ENCODE results near the gene SETD3. TPM values are rescaled to one million over a fixed set of nuclear protein-coding genes. Genes with fewer than 3 reads are reported as not detected.

The SETD3 gene
- total RNA-seq, 1 donor from 2014 or later, result 49.1 TPM

DNA sequence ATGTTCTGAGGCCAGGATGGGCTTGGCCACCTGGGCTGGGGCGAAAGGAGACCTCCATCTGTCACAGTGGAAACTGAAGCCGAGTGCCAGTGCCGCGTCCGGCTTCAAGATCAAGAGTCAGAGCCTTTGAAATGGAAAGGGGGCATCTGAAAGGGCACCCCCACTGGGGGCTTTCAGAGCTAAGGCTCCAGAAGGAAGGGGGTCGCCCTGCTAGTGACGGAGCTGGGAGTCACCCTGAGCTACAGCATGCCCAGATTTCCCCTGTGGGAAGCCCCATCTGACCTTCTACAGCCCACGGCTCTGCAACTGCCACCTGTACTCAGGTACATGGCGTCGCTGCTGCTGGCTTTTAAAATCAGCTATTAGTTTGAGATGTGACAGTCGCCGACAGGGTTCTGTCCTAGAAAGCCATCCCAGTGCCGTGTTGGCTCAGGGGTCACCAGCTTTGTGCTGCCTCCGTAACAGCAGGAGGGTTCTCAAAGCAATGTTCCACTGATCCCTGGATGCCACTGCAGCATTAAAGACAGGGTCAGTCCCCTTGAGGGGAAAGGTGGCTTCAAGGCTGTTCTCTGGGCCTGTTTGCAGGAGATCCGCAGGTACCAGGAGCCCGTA is 32.0 kb upstream of the SETD3 start:
- Mint-ChIP-seq H3K4me1 (ENCODE audit: unreplicated experiment) (peaks cover 32% of the 10 kb centered on the region), H3K9me3 (ENCODE audit: unreplicated experiment) (no peaks in the 10 kb centered on the region), H3K27ac (ENCODE audit: unreplicated experiment) (peak overlapping the region; percentile 81), H3K27me3 (ENCODE audit: unreplicated experiment) (no peaks in the 10 kb centered on the region), H3K36me3 (ENCODE audit: unreplicated experiment) (peaks cover 19% of the 10 kb centered on the region), H3K4me3 (ENCODE audit: unreplicated experiment) (no peak overlapping the region)
- TF ChIP-seq, protein P1, sequence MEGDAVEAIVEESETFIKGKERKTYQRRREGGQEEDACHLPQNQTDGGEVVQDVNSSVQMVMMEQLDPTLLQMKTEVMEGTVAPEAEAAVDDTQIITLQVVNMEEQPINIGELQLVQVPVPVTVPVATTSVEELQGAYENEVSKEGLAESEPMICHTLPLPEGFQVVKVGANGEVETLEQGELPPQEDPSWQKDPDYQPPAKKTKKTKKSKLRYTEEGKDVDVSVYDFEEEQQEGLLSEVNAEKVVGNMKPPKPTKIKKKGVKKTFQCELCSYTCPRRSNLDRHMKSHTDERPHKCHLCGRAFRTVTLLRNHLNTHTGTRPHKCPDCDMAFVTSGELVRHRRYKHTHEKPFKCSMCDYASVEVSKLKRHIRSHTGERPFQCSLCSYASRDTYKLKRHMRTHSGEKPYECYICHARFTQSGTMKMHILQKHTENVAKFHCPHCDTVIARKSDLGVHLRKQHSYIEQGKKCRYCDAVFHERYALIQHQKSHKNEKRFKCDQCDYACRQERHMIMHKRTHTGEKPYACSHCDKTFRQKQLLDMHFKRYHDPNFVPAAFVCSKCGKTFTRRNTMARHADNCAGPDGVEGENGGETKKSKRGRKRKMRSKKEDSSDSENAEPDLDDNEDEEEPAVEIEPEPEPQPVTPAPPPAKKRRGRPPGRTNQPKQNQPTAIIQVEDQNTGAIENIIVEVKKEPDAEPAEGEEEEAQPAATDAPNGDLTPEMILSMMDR (IDR thresholded peaks at IDR 0.05), result no peak
- no peak for DNase-seq (ENCODE audit: extremely low spot score, unreplicated experiment)

DNA sequence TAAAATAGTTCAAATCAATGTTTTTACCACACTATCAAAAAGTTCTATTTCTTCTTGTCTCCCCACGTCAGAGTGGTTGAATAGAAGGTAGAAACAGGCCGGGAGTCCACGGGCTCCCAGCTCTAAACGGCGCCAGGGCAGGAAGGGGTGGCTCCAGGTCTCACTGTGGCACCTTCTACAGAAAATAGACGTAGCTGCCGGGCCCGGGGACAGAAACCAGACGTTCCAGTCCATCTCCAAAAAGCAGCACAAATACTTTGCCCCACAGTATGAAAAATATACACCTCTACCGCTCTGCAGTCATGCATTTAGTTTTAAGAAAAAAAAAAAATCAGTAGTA is 31.4 kb upstream of the SETD3 start:
- DNase-seq (ENCODE audit: extremely low spot score, unreplicated experiment), result no peak
- Mint-ChIP-seq H3K4me3 (ENCODE audit: unreplicated experiment) (no peak overlapping the region), H3K36me3 (ENCODE audit: unreplicated experiment) (peaks cover 24% of the 10 kb centered on the region), H3K9me3 (ENCODE audit: unreplicated experiment) (no peaks in the 10 kb centered on the region), H3K27me3 (ENCODE audit: unreplicated experiment) (no peaks in the 10 kb centered on the region), H3K27ac (ENCODE audit: unreplicated experiment) (peak overlapping the region; percentile 81), H3K4me1 (ENCODE audit: unreplicated experiment) (peaks cover 32% of the 10 kb centered on the region)
- TF ChIP-seq, protein P1 (IDR thresholded peaks at IDR 0.05), result no peak

DNA sequence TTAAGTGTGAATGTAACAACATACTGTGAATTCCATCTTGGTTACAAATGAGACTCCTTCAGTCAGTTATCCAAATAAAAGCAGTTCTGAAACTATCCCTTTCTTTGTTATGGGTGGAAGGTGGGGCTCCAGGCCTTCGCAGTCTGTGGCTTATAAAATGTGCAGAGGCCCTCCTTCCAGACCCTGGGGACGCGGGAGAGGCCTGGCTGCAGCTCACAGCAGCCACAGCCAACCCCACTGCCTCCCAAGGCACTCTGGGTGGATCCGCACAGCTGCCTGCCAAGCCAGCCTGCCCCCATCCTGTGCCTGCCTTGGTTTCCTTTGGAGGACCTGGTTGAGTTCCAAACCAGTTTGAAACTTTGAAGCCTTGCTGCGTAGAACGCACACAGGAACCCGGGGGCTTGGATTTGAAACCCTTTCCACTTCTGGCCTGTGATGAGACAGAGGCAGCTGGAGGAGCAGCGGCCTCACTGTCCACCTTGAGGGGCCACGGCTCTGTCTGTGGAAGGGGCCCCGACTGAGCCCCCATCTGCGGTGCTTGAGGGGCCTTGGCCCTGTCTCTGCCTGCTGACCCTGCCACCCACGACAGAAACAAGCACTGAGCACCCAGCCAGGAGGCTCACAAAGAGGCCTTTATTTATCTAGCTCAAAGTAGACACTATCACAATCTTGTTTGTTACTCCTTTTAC is 30.9 kb upstream of the SETD3 start:
- TF ChIP-seq, protein P1 (IDR thresholded peaks at IDR 0.05), result no peak
- H3K27me3 Mint-ChIP-seq (ENCODE audit: unreplicated experiment), result no peaks in the 10 kb centered on the region
- peaks cover 29% of the 10 kb centered on the region for H3K36me3 Mint-ChIP-seq (ENCODE audit: unreplicated experiment)
- peaks cover 32% of the 10 kb centered on the region for H3K4me1 Mint-ChIP-seq (ENCODE audit: unreplicated experiment)
- H3K9me3 Mint-ChIP-seq (ENCODE audit: unreplicated experiment), result no peaks in the 10 kb centered on the region
- H3K27ac Mint-ChIP-seq (ENCODE audit: unreplicated experiment), result peak overlapping the region; percentile 81
- DNase-seq (ENCODE audit: extremely low spot score, unreplicated experiment), result peak; percentile 85
- no peak overlapping the region for H3K4me3 Mint-ChIP-seq (ENCODE audit: unreplicated experiment)

DNA sequence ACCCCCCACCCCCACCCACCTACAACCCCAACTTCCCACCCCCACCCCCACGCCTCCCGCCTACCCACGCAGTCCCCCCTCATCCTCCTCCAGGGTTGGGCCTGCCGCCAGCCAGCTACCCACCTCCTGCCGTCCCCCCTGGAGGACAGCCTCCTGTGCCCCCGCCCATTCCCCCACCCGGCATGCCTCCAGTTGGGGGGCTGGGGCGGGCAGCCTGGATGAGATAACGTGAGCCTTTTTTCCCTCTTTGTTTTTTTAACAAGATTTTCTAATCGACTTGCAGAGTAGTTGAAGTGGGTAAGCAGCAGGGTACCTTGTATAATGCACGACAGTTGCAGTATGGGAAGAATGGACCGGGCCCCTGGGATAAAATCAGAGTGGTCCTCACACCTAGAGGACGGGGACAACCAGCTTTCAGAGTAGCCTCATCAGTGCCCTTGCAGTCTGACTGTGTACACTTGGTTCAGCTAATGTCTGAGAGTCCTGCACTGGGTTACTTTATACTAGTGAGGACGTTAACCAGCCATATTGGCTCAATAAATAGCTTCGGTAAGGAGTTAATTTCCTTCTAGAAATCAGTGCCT is 30.0 kb upstream of the SETD3 start:
- TF ChIP-seq, protein P1 (IDR thresholded peaks at IDR 0.05), result no peak
- peaks cover 32% of the 10 kb centered on the region for H3K4me1 Mint-ChIP-seq (ENCODE audit: unreplicated experiment)
- no peak overlapping the region for H3K4me3 Mint-ChIP-seq (ENCODE audit: unreplicated experiment)
- no peaks in the 10 kb centered on the region for H3K9me3 Mint-ChIP-seq (ENCODE audit: unreplicated experiment)
- H3K36me3 Mint-ChIP-seq (ENCODE audit: unreplicated experiment), result peaks cover 38% of the 10 kb centered on the region
- peak overlapping the region; percentile 81 for H3K27ac Mint-ChIP-seq (ENCODE audit: unreplicated experiment)
- peak; percentile 80 for DNase-seq (ENCODE audit: extremely low spot score, unreplicated experiment)
- no peaks in the 10 kb centered on the region for H3K27me3 Mint-ChIP-seq (ENCODE audit: unreplicated experiment)

DNA sequence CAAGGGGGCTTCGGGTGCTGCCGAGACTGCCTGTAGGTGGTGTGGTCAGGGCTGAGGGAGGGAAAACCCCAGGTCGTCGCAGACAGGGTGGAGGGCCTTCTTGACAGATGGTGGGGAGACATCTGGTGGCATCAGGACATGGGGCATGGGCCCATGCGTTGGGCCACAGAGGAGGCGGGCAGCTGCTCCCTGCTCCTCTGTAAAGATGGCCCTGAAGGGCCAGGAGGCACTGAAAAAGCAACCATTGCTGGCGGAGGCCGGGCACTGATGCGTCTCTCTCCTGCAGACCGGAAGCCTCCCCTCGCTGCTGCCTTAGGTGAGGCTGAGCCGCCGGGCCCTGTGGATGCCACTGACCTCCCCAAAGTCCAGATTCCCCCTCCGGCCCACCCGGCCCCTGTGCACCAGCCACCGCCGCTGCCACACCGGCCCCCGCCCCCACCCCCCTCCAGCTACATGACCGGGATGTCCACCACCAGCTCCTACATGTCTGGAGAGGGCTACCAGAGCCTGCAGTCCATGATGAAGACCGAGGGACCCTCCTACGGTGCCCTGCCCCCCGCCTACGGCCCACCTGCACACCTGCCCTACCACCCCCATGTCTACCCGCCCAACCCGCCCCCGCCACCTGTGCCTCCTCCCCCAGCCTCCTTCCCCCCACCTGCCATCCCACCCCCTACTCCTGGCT is 29.4 kb upstream of the SETD3 start:
- Mint-ChIP-seq H3K36me3 (ENCODE audit: unreplicated experiment) (peaks cover 41% of the 10 kb centered on the region), H3K27ac (ENCODE audit: unreplicated experiment) (no peak overlapping the region)
- TF ChIP-seq, protein P1 (IDR thresholded peaks at IDR 0.05), result no peak

More for the DNA sequence above, 29.4 kb upstream of the SETD3 start:
- DNase-seq (ENCODE audit: extremely low spot score, unreplicated experiment), result peak; percentile 75
- H3K9me3 Mint-ChIP-seq (ENCODE audit: unreplicated experiment), result no peaks in the 10 kb centered on the region
- peaks cover 32% of the 10 kb centered on the region for H3K4me1 Mint-ChIP-seq (ENCODE audit: unreplicated experiment)
- H3K4me3 Mint-ChIP-seq (ENCODE audit: unreplicated experiment), result no peak overlapping the region
- H3K27me3 Mint-ChIP-seq (ENCODE audit: unreplicated experiment), result no peaks in the 10 kb centered on the region
